NCI-H526 (cell line): ENCODE measurements around the gene NFATC1.

Experiments used
- DNase-seq, 2 experiments: peaks; one replicate each; lab custom pipeline; 2025; lab: John Stamatoyannopoulos, UW

The NFATC1 gene

DNA sequence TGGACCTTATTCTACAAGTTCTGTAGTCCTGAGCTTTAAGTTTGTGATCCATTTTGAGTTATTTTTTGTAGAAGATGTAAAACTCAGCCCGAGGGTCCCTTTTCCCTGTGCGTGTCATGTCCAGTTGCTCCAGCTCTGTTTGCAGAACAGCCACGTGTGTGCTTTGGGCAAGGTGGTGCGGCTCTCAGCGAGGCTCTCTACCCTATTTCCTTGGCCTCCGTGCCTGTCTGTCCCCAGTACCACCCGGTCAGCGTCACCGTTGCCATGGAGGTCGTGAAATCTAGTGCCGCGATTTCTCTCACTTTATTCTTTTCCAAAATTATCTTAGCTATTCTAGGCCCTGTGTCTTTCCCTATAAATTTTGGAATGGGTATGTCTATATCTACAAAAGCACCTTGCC is 142.9 kb downstream of the NFATC1 start:
- DNase-seq = no peak

DNA sequence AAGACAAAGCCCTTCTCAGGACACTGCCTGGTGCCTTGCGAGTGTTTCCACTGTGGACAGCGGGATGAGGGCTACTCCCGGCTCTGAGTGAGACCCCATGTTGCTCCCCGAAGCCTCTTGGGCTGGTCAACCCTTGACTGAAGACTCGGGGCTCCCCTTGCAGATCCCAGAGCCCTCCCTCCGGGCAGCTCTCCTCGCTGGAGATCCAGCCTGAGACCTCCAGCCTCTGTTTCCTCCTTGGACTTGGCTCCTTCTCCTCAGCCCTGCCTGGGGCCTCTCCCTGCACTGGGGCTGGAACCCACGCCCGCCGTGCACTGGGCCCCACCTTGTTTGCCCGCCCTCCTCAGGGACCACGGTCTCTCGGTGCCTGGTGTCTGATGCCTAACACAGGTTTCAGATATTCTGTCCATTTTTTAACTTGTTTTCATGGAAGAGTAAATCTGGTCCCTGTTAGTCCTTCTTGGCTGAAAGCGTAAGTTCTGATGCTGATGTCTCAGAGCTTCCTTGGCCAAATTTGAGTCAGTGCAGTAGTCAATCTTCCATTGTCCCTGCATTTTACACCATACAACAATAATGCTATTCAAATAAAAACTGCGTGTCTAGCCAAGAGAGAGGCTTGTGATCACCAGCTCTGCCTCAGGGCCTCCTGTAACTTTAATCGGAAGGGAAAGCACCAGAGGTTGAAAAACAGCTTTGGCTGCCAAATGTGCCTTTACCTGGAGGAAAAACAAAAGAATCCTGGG is 144.6 kb downstream of the NFATC1 start:
- DNase-seq = no peak

DNA sequence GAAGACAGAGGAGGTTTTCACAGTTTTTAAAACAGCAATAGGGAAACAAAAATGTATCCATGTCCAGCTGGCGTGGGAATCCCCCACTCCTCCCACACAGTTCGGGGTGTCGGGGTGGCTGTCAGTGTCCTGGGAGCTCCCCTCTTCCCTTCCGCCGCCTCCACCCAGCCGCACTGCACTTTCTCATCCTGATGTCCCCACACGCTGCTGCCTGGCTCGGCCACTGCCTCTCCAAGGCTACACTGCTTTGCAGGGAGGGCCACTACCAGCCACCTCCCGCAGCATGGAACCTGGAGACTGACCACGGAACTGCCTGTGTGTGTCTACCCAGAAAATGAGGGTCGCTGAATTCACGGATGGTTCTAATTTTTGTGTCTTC is 145.2 kb downstream of the NFATC1 start:
- no peak for DNase-seq

DNA sequence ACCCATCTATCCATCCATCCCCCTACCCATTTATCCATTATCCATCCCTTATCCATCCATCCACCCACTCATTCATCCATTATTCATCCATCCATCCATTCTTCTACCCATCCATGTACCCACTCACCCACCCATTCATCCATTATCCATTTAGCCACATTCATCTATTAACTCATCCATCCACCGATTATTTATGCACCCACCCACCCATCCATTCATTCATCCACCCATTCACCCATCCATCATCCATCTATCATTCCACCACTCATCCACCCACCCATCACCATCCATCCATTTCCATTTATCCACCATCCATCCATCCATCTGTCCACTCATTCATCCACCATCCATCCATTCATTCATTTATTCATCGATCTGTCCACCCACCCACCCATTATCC is 146.5 kb downstream of the NFATC1 start:
- DNase-seq = no peak

DNA sequence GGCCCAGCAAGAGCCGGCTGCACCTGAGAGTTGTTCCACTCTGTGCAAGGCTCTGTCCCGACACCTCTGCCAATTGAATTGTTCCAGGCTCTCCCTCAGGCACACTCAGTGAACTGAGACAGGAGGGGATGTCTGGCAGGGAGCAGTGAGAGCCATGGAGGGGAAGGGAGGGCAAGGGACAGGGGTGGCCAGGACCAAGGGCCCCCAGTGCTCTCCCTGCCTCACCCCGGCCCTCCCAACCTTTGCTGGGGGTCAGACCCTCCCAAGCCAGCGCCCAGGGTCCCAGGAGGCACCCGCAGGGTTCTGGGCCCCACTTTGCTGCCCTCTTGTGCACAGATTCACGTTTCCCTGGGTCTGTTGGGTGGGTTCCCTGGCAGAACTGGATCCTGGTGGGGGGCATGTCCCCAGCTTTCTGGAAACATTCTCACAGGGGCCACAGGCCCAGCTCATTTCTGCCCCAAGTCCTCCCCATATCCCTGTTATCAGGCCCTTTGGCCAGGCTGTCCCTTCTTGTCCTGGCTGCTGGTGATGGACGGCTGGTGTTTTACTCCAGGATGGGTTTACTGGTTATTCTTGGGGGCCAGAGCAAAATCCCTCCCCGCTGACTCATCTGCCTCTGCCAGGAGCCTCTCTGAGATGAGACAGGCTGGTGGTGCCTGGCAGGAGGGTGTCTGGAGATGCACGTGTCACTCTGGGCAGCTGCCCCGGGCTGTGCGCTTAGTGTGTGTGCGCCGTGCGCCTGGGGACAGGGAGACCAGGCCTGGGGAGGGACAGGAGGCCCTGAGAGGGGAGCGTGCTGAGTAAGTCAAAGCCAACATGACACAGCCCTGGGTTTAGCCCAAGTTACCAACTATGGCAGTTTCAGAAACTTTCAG is 147.4 kb downstream of the NFATC1 start:
- no peak for DNase-seq

DNA sequence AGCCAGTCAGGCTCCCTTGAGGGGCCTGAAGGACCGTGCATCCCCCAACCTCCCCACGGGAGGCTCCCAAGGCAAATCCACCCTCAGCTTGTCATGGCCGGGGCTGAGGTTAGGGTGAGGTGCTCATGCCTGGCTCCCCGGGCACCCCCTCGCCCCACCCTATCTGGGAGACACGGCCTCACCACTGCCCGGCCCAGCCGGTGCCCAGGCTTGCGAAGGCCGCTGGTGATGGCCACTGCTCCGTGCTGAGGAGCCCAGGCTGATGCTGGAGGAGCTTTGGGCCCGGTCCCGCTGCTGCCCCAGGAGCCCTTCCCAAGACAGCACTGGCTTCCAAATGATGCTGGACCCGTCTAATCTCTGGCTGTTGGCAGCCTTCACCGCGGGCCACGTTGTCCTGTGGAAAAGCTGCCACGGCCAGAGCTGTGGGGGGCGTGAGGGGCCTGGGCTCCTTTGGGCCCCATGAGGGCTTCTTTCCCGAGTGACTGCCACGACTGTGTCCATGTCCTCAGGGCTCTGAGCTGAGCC is 148.2 kb downstream of the NFATC1 start:
- no peak for DNase-seq

DNA sequence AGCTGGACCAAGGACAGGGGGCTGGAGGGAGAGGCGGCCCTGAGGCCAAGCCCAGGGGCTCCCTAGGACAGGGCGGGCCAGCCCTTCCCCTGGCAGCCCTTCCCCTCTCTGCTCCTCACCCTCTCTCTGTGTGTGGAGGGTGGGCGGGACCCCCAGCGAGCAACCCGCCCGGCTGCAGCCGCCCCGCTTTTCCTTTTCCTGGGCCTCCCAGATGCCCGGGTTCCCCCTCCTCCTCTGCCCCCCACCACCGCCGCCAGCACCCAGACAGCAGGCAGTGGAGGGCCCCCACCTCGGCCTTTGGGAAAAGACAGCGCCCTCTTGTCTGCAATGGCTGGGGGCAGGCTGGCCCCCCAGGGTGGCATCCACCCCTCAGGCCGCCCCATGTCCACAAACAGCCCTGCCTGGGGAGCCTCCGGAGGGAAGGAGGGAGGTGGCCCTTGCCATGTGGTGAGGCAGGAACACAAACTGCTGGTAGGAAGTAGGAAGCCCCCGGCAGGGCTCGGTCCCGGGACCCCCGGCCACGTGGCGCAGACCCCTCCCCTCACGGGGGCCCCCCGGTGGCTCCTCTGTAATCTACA is 148.7 kb downstream of the NFATC1 start:
- DNase-seq = no peak

DNA sequence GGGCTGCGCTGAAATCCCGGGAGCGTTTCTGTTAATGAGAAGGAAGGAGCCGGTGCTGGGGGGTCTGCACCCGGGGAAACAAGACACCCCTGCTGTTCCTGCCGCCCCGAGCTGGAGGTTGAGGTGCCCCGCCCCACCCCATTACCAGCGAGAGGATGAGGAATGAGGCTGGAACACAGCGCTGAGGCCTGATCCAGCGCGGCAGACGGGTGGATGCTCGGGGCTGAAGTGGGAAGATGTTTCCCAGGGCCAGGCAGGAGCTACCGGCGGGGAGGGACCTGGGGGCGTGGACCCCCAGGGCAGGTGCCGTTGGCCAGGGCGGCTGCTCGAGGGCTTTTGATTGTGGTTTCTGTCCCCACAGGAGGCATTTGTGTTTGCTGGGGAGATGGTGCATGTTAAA is 149.5 kb downstream of the NFATC1 start:
- no peak for DNase-seq

DNA sequence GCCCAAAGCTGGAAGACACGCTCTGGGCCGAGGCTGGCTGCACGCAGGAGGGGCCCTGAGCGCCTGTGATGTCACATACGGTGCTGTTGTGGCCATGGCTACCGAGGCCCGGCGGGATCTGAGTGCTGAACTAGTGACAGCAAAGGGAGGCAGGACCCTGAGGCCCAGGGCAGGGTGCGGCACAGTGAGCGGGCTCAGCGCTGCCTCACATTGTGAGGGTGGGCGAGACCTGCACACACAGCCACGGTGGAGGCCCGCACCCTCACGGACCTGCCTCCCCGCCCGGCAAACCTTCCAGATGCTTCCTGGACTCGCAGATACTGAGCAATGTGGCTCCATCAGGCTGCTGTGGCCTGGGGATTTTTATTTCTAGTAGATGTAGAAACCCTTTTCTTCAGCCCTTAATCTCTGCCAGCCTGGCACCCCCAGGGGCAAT is 150.0 kb downstream of the NFATC1 start:
- DNase-seq = no peak

DNA sequence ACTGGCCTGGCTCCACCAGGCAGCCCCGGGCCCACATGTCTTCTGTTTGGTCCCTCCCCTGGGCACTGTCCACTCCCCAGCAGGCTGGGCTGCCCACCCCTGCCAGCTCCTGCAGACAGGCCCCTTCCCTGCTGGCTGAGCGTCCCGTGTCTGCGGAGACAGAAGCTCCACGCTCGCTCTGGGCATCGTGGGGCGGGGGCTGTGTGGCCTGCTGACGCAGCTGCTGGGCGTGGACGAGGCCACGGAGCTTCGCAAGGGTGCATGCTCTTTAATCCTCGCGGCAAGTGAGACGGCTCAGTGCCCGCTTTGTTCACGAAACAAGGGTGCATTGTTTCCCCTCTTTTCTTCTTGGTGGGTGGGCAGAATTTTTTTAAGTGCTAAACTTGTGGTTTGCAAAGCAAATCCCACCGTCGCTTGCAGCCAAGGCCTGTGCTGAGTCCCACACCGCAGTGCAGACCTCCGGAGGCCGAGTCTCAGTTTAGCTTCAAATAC is 151.1 kb downstream of the NFATC1 start:
- no peak for DNase-seq

DNA sequence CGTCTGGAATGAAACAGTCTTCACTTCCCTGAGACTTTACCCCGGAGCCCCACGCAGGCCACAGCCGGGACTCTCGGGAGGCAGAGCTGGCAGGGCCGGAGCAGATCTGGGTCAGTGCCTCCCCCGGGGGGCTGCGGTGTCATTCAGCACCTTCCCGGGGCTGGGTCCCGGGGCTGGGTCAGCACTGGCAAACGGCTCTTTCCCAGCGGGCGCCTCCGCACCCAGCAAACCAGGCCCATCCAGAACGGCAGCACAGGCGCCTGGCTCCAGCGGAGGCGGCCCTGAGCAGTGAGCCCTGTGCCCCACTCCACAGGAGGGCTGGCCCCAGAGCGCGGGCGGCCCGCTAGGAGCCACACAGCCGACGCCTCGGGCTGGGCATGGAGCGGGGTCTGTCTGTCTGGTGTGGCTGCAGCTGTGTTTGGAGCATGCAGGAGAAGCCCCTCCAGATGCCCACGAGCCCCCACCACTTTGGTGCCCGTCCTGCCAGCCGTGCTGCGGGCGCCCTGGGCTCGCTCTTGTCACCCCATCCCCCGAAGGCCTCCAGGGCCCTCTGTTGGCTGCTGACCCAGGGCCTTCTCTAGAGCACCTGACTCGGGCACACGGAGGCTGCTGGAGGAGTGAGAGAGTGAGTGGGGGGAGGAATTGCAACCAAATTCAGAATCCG is 151.8 kb downstream of the NFATC1 start:
- DNase-seq = no peak

DNA sequence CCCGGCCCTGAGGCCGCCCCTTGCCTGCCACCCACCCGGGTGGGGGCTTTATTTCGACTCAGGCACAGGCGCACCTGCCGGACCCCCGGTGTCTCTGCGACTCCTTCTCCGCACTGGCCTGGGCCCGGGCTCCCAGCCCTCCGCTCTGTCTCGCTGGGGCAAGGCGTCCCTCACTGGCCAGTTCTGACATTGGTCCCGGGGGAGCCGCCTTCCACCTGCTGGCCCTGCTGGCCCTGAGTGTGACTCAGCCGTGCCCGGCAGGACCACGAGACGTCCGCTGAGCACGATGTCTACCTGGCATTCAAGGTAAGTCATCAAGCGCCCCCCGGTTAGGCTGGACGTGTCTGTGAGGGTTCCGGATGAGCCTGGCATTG is 152.3 kb downstream of the NFATC1 start:
- no peak for DNase-seq

DNA sequence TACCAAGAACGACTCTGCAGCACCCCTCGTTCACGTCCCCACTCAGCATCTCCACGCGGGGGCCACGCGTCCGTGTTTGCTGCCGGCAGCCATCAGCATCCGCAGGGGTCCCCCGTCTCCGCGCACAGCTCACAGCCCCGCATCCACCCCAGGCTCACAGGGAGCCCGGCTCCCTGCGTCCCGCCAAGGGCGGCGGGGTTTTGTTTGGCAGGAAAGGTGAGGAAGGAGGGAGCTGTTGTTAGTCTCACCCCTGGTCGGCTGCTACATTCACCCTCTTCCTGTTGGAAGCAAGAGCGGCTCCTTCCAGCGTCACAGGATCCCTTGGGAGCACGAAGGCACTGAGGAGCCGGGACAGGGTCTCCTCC is 152.9 kb downstream of the NFATC1 start:
- no peak for DNase-seq

DNA sequence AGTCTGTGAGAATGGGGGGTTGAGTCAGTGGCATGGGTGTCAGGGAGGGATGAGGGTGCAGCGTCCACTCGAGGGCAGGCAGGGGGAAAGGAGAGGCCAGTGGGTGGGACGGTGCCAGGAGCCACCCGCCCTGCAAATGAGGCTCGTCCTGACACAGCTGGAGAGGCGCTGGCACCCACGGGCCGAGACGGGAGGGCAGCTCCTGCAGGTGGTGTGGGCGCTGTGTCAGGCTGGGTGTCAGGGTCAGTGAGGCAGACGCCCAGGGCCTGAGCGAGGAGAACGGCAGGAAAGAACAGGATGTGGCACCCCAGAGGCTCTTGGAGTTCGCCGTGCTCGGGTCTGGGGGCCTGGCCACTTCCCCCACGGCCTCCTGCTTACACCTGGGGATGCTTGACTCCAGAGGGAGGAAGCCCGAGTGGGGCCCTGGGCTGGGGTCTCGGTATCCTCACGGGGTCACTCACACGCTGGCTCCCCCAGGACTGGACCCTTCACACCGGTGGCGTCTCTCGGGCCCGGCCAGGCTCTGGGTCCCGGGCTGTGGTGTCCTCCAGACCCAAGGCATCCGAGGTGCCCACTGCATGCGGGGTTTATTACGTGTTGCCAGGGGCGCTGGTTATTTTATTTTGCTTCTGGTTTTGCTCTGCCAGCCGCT is 153.4 kb downstream of the NFATC1 start:
- DNase-seq = no peak

DNA sequence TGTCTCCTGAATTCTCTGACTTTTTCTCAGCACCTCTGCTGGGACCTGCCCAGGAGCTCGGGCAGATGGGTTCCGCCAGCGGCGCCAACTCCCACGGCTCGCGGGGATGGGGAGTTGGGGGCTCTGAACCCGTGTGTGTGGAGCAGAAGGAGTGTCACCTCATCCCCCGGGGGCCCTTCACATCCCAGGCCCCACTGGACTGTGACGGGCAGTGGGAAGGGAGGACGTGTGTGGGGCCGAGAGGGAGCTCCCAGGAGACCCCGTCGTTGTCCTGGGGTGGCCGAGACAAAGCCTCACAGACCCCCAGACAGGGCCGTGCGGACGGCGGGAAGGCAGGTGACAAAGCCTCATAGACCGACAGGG is 153.9 kb downstream of the NFATC1 start:
- no peak for DNase-seq

DNA sequence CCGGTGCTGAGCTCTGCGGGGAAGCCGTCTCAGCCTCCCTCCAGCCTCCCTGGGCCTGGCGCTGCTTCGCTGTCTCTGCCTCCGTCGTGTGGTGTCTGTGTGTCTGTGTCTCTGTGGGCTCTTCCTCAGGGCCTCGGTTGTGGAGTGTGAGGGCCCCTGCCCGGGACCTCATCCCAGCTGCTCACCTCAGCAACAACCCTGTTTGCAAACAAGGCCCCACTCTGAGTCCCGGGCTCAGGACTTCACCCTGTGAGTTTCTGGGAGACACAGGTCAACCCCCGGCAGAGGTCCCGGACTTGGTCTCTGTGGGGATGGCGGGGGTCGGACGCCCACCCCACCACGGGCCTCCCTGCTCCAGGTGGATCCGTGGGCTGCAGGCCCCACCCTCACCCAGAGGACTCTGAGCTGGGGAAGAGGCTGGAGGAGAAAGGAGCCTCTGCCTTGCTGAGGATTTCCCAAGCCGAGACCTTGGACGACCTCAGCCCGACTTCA is 156.5 kb downstream of the NFATC1 start:
- no peak for DNase-seq

DNA sequence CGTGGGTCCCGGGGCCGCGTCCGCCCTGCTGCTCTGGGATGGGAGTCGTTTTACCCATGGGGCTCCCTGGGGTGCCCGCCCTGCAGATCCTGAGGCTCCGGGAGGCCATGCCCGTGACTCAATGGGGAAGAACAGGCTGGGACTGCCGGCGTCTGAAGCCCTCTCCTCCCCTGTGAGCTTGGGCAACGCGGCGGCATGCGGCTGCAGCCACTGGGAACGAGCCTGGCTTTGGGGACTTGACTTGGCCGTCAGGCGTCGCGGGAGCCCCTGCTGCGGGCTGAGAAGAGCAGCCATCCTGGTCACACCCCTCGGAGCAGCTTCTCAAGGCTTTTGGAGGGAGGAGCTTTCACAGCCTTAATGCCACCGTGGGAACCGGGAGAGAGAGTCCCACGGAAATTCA is 157.0 kb downstream of the NFATC1 start:
- DNase-seq = no peak

DNA sequence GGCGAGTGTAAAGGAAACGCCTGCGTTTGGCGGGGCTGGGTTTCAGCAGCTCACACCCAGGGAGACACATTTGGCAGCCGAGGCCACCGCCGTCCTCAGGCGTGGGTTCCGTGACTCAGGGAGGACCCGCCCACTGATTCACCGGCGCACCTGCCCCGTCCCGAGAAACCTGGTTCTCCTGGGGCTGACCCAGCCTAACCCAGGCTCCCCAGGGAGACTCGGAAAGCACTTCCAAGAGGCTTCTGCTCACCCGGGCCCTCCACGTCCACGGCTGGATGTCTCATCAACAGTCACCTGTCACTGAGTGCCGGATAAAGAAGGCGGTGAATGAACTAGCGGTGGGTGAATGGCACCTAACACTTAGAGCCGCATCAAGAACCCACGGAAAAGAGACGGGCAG is 157.4 kb downstream of the NFATC1 start:
- DNase-seq = no peak

DNA sequence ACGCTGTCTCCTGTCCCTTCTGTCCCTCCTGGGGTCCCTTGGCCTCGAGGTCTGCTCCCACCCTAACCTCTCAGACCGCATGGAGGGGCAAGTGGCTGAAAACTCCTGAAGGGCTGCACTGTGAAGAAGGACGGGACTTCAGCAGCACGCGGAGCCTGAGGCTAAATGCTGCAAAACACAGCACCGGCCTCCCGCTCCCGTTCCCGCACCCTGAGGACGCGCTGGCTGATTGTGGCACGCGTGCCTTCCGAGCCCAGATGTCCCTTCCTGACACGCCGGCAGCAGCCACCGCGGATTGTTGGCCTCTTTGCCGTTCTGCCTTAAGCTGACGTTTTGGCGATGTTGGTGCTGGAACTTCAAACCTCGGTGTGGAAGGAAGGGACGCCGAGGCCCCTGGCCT is 158.0 kb downstream of the NFATC1 start:
- no peak for DNase-seq

DNA sequence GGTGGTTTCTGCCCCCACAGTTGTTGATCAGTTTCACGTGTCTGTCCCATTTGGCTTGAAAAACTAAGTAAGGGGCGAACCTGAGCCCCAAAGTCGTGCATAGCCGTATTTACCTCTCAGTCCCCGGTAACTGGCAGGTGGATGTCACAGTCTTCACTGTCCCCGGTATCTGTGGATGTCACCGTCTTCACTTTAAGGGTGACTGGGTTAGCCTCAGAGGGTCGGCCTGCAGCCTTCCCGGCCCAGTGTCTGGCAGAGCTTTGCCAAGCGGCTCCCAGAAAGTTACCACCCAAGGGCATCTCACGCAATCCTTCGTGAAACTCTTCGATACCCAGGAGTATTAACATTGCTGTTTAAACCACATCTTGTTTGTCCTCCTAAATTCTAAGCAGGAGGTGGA is 158.6 kb downstream of the NFATC1 start:
- no peak for DNase-seq

DNA sequence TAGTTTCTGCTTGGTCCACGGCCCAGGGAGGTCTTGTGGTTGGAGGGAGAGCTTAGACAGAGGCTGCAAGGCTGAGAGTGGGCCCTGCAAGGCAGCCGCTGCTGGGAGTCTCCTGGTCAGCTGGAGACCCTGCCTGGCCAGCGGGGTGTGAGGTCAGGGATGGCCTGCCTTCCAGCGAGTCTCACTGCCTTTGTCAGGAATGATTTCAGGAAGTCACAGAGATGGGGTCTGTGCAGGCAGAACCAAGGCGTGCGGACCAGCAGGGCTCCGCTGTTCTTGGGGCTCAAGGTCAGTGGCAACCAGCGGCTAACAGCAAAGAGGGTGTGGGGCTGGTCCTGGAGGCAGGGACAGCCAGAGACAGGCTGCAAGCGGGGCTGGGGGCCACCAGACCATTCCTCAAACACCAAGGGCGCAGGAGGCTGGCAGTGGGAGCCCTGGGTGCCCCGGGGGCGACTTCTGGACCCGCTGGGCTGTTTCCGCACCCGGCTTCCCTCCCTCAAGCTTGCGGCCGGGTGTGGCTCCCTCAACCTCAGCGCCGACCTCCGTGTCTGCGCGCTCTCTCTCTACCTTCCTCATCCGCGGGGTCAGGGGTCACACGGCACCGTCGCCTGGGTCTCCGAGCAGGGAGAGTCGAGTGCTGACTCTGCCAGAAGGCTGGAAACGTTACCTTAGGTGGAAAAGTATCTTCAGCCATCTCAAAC is 159.4 kb downstream of the NFATC1 start:
- DNase-seq = no peak
